HG02884 (cell line): Measurements from ENCODE around the gene PLBD1.

Experiments used
- ATAC-seq: cut with Tn5 transposase; IDR thresholded peaks from one replicate; pipeline ENCODE4 v1.9.1; 2021; ENCODE audit warnings: mild to moderate bottlenecking, moderate library complexity; ENCODE audit not compliant: unreplicated experiment

The PLBD1 gene

GRCh38 chr12:14567351-14568162 lies at the start of gene PLBD1:
Gene PLBD1, minus strand, starts transcription at chr12:14567883. Its CDS starts 187 bp downstream, at chr12:14567696.
- peak; percentile 63 for ATAC-seq

- ATAC-seq = peak; percentile 54
Measured at GRCh38 chr12:14614704-14615121, 47.0 kb upstream of the PLBD1 start.

GRCh38 chr12:14613718-14614117 lies 46.0 kb upstream of the PLBD1 start:
- peak; percentile 96 for ATAC-seq

GRCh38 chr12:14612898-14613445 lies 45.3 kb upstream of the PLBD1 start:
- no peak for ATAC-seq

- ATAC-seq = no peak
Measured at GRCh38 chr12:14612250-14612649, 44.6 kb upstream of the PLBD1 start.

GRCh38 chr12:14611640-14612203 lies 44.0 kb upstream of the PLBD1 start:
- ATAC-seq = no peak

GRCh38 chr12:14607568-14607967 lies 39.9 kb upstream of the PLBD1 start:
- ATAC-seq = no peak

- no peak for ATAC-seq
Measured at GRCh38 chr12:14605401-14605989, 37.8 kb upstream of the PLBD1 start.

- ATAC-seq = no peak
Measured at GRCh38 chr12:14601692-14602478, 34.2 kb upstream of the PLBD1 start.

GRCh38 chr12:14597480-14597879 lies 29.8 kb upstream of the PLBD1 start:
- ATAC-seq = no peak

GRCh38 chr12:14591719-14592118 lies 24.0 kb upstream of the PLBD1 start:
- no peak for ATAC-seq

- no peak for ATAC-seq
Measured at GRCh38 chr12:14589169-14590004, 21.7 kb upstream of the PLBD1 start.

- no peak for ATAC-seq
Measured at GRCh38 chr12:14588571-14588970, 20.9 kb upstream of the PLBD1 start.

- no peak for ATAC-seq
Measured at GRCh38 chr12:14578646-14579045, 11.0 kb upstream of the PLBD1 start.

GRCh38 chr12:14577344-14577743 lies 9.7 kb upstream of the PLBD1 start:
- ATAC-seq = peak; percentile 76

GRCh38 chr12:14576896-14577295 lies 9.2 kb upstream of the PLBD1 start:
- ATAC-seq = no peak

- ATAC-seq = no peak
Measured at GRCh38 chr12:14575585-14575984, 7.9 kb upstream of the PLBD1 start.

GRCh38 chr12:14573118-14573517 lies 5.4 kb upstream of the PLBD1 start:
- ATAC-seq = no peak

- ATAC-seq = no peak
Measured at GRCh38 chr12:14572401-14572800, 4.7 kb upstream of the PLBD1 start.

- no peak for ATAC-seq
Measured at GRCh38 chr12:14571779-14572178, 4.1 kb upstream of the PLBD1 start.
